ENCODE measurements around the gene AVPI1. TPM values are rescaled to one million over a fixed set of nuclear protein-coding genes. Genes with fewer than 3 reads are reported as not detected.

AVPI1 gene
- total and polyA plus RNA-seq, 10 of the 15 experiments (the other 5 are each of a cell fraction or from before 2014, with no cell fraction given) = 0.08 to 1.4 (median 0.84) TPM

DNA sequence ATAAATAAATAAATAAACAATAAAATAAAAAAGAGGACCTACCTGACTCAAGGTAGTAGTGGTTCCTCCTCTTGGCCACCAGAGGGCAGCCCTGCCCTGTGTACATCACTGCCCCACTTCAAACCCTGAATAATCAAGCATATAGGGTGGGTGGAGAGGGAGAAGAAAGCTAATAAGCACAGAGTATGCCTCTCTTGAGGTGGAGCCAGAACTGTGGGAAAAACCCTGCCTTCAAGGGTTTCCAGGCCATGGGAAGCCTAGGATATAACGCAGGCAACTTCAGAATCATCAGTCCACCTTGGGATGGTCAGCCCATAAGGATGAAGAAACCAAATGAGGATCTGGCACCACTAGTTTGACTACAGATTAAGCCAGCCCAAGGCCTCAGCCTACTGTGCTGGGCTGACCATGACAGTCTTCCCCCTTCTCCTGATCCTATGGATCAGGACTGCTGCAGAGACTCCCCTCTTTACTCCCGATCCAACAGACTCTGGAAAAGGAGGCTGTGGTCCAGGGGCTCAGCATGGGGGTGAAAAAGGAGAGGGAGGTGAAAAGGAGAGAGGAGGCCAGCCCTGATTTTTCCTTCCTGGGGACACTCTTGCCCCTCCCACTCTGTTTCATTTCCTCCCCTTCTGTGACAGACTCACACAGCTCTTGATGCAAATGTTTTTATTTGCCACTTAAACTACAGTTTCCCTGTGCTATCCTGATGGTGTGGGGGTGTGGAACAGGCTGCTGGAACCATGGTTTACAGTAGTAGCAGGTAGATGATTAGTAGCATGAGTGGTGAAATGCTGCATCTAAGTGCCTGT, 10.1 kb downstream of the AVPI1 start (continued):
- TF ChIP-seq, protein P1, sequence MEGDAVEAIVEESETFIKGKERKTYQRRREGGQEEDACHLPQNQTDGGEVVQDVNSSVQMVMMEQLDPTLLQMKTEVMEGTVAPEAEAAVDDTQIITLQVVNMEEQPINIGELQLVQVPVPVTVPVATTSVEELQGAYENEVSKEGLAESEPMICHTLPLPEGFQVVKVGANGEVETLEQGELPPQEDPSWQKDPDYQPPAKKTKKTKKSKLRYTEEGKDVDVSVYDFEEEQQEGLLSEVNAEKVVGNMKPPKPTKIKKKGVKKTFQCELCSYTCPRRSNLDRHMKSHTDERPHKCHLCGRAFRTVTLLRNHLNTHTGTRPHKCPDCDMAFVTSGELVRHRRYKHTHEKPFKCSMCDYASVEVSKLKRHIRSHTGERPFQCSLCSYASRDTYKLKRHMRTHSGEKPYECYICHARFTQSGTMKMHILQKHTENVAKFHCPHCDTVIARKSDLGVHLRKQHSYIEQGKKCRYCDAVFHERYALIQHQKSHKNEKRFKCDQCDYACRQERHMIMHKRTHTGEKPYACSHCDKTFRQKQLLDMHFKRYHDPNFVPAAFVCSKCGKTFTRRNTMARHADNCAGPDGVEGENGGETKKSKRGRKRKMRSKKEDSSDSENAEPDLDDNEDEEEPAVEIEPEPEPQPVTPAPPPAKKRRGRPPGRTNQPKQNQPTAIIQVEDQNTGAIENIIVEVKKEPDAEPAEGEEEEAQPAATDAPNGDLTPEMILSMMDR (IDR thresholded peaks at IDR 0.05 in 2 of 3, conservative IDR thresholded peaks at IDR 0.05 in 1 of 3; ENCODE audit: control insufficient read depth in 2 of 3, extremely low read depth in 1 of 3, insufficient read depth in 1 of 3, low read depth in 3 of 3, low read length in 3 of 3) = peak; percentile 76 to 80 (median 78)

DNA sequence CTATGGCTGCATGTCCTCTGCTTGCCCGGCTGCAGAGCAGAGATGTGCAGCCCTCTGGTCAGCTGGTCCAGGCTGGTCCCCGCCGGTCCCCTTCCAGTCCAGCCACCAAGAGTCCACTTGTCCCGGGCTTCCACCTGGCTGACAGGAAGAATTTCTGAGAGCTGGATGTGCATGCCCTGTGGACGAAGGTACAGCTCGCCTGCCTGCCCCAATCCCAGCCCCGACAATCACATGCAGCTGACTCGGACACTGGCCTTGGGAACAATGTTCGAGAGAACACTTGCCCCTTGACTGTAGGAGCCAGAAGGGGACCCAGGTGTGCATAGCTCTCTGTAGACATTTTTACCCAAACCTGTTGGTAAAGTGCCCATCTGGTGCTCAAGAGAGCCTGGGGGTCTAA, 11.8 kb downstream of the AVPI1 start:
- ChIA-PET CTCF (interaction anchor here (0.6 to 6.5 kb wide), 10 partner anchors 12 to 365 kb away, joined by 3 to 60 read pairs (median 4); partner anchors contain the start of genes AVPI1, PI4K2A and ZFYVE27), POLR2A (interaction anchor here (1.2 kb wide), 1 partner anchor 34 kb away, joined by 3 read pairs; no protein-coding TSS in a partner anchor), SMC1A (ENCODE audit: uncharacterized antibody, unreplicated experiment) (interaction anchor here (1.5 to 4.4 kb wide), 3 partner anchors 27 to 61 kb away, joined by 4 to 17 read pairs (median 15); no protein-coding TSS in a partner anchor), RAD21 (ENCODE audit: unreplicated experiment) (no interaction called here)
- Histone ChIP-seq H3K4me1 (ENCODE audit: control insufficient read depth, insufficient read depth, low read length) (peaks cover 12% of the 10 kb centered on the region), H3K27me3 (replicated peaks in 1 of 2; ENCODE audit: control insufficient read depth in 2 of 2, insufficient read depth in 2 of 2, low read length in 1 of 2) (no peaks in the 10 kb centered on the region), H3K9ac (ENCODE audit: control insufficient read depth, insufficient read depth, low read length) (no peak overlapping the region), H3K4me3 (no peak overlapping the region), H3K79me2 (ENCODE audit: control insufficient read depth, insufficient read depth, low read length) (no peaks in the 10 kb centered on the region), H3K36me3 (ENCODE audit: control insufficient read depth in 2 of 2, insufficient read depth in 2 of 2, low read length in 1 of 2) (peaks cover 5 to 8% of the 10 kb centered on the region in 2 experiments; a peak in 3 of 4 replicates), H3K4me2 (ENCODE audit: control insufficient read depth, insufficient read depth) (no peak overlapping the region), H3K9me3 (replicated peaks; ENCODE audit: control insufficient read depth, insufficient read depth, low read length) (no peaks in the 10 kb centered on the region), H2AFZ (ENCODE audit: control insufficient read depth, low read depth, low read length) (no peak overlapping the region), H3K27ac (ENCODE audit: control insufficient read depth, insufficient read depth) (no peak overlapping the region), H4K20me1 (ENCODE audit: control insufficient read depth, insufficient read depth) (no peaks in the 10 kb centered on the region)
- no peak for ATAC-seq
- no TSS peak for BruUV-seq (replicated peaks)
- TF ChIP-seq ZNF274 (IDR thresholded peaks at IDR 0.05; ENCODE audit: insufficient read depth, insufficient read length) (no peak), STAT1 (conservative IDR thresholded peaks at IDR 0.05) (no peak), NRF1 (conservative IDR thresholded peaks at IDR 0.05; ENCODE audit: low read depth, low read length) (no peak), BHLHE40 (IDR thresholded peaks at IDR 0.05; ENCODE audit: borderline replicate concordance in 1 of 2, low read depth in 2 of 2, low read length in 1 of 2) (no peak), HCFC1 (IDR thresholded peaks at IDR 0.05; ENCODE audit: low read length) (no peak), ZNF217 (IDR thresholded peaks at IDR 0.05) (no peak), PBX3 (IDR thresholded peaks at IDR 0.05; ENCODE audit: insufficient replicate concordance, low read depth, low read length) (no peak), IRF4 (IDR thresholded peaks at IDR 0.05; ENCODE audit: low read depth, low read length) (no peak)
- TF ChIP-seq, protein P2, sequence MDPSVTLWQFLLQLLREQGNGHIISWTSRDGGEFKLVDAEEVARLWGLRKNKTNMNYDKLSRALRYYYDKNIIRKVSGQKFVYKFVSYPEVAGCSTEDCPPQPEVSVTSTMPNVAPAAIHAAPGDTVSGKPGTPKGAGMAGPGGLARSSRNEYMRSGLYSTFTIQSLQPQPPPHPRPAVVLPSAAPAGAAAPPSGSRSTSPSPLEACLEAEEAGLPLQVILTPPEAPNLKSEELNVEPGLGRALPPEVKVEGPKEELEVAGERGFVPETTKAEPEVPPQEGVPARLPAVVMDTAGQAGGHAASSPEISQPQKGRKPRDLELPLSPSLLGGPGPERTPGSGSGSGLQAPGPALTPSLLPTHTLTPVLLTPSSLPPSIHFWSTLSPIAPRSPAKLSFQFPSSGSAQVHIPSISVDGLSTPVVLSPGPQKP (IDR thresholded peaks at IDR 0.05; ENCODE audit: low read depth, low read length) = no peak
- intact Hi-C loops (cut with micrococcal nuclease; ENCODE audit: unreplicated experiment) (no loop called here), in situ Hi-C loops (cut with MboI) (loop anchor here (5.0 kb wide), 1 partner anchor 57 kb away; no protein-coding TSS in a partner anchor)
- 92% methylated on average over 9 of the region's 9 CpGs for WGBS (ENCODE audit: insufficient coverage, insufficient replicate concordance, low lambda C conversion rate, missing lambda C conversion rate)
- FAIRE-seq = no peak
- no peak for DNase-seq (ENCODE audit: low read depth, low spot score)
